KMS-11 (cell line): Measurements from ENCODE around the gene SP7.
A peak's percentile ranks its signal among the peaks of the same experiment; 100 is the strongest.

Source experiments
- H2AFZ ChIP-seq: fragments of 200-600 bp; sonication (generic); 2 replicates; pipeline ENCODE4 v1.6.1; 2016; ENCODE audit warnings: antibody characterized with exemption, mixed run types, low read depth
- H3K27ac ChIP-seq: fragments of 200-600 bp; sonication (generic); 2 replicates; pipeline ENCODE4 v1.6.1; 2016; ENCODE audit warnings: mild to moderate bottlenecking, mixed run types
- H3K27me3 ChIP-seq: fragments of 200-600 bp; sonication (generic); 2 replicates; pipeline ENCODE4 v1.6.1; 2017; ENCODE audit warnings: mild to moderate bottlenecking, low read depth, mixed run types, moderate library complexity; ENCODE audit not compliant: insufficient read depth
- H3K36me3 ChIP-seq: fragments of 200-600 bp; sonication (generic); 2 replicates; pipeline ENCODE4 v1.6.1; 2017; ENCODE audit warnings: mild to moderate bottlenecking, mixed run types; ENCODE audit not compliant: insufficient read depth
- H3K4me1 ChIP-seq: fragments of 200-600 bp; sonication (generic); 2 replicates; pipeline ENCODE4 v1.6.1; 2016; ENCODE audit warnings: mild to moderate bottlenecking, low read depth, mixed run types; ENCODE audit not compliant: poor library complexity, severe bottlenecking
- H3K4me2 ChIP-seq: fragments of 200-600 bp; sonication (generic); 2 replicates; pipeline ENCODE4 v1.7.0; 2016; ENCODE audit warnings: mild to moderate bottlenecking, mixed run types
- H3K4me3 ChIP-seq: fragments of 200-600 bp; sonication (generic); IDR thresholded peaks from 2 replicates; pipeline ENCODE4 v1.6.1; 2017; ENCODE audit warnings: low read depth, low read length, mixed read lengths; ENCODE audit not compliant: insufficient read depth
- H3K79me2 ChIP-seq: fragments of 200-600 bp; sonication (generic); 2 replicates; pipeline ENCODE4 v1.6.1; 2016; ENCODE audit warnings: low read depth, mixed run types; ENCODE audit not compliant: insufficient read depth
- H3K9ac ChIP-seq: fragments of 200-600 bp; sonication (generic); 2 replicates; pipeline ENCODE4 v1.6.1; 2016; ENCODE audit warnings: mild to moderate bottlenecking, mixed run types
- H4K20me1 ChIP-seq: fragments of 200-600 bp; sonication (generic); 2 replicates; pipeline ENCODE4 v1.6.1; 2016; ENCODE audit warnings: mild to moderate bottlenecking, mixed run types; ENCODE audit not compliant: insufficient read depth
- CTCF ChIP-seq: fragments of 200-600 bp; sonication (generic); conservative IDR thresholded peaks from 2 replicates; pipeline ENCODE4 v1.6.1; 2017; ENCODE audit warnings: low read depth, mild to moderate bottlenecking, antibody characterized with exemption, low read length, moderate library complexity, mixed read lengths

Gene SP7

DNA sequence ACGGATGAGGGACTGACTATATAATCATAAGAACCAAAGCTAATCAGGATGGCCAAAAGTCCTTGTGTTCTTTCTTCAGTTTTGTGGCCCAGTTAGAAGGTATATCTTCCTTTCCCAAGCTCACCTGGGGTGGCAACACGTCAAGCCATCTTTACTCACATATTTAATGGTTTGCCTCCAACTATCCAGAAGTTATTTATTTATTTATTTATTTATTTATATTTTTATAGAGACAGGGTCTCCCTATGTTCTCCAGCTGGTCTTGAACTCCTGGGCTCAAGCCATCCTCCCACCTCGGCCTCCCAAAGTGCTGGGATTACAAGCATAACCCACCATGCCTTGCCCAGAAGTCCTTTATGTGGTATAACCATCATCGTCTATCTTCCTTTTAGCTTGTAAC, 11.8 kb upstream of the SP7 start:
- H3K36me3 ChIP-seq: no peaks in the 10 kb centered on the region
- no peak overlapping the region for H3K9ac ChIP-seq

DNA sequence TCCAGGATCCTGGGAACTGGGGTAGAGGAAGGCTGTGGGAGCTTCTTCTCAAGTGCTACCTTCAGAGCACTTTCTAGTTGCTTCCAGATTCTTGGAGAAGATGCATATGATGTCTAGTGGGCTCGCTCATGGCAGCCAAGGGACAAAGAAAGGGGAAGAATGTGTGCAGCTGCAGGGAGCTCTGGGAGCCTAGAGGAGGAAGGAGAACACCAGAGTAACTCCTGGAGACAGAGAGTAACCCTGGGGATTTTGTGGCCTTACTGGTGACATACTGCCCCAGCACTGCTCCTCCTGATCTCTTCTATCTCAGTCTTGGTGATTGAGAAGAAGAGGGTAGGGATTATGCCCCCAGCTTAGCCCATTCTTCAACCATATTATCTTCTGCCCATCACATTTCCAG, 10.3 kb upstream of the SP7 start:
- H3K36me3 ChIP-seq: no peaks in the 10 kb centered on the region
- H3K27me3 ChIP-seq: no peaks in the 10 kb centered on the region
- H4K20me1 ChIP-seq: no peaks in the 10 kb centered on the region
- peaks cover 28% of the 10 kb centered on the region for H3K4me1 ChIP-seq
- no peak overlapping the region for H2AFZ ChIP-seq
- H3K4me2 ChIP-seq: no peak overlapping the region
- no peak overlapping the region for H3K4me3 ChIP-seq
- H3K27ac ChIP-seq: no peak overlapping the region
- H3K79me2 ChIP-seq: no peaks in the 10 kb centered on the region
- TF ChIP-seq CTCF: no peak
- H3K9ac ChIP-seq: no peak overlapping the region

More for the DNA sequence above, 11.8 kb upstream of the SP7 start:
- no peaks in the 10 kb centered on the region for H3K27me3 ChIP-seq
- no peak overlapping the region for H3K4me3 ChIP-seq
- no peaks in the 10 kb centered on the region for H4K20me1 ChIP-seq
- H3K79me2 ChIP-seq: no peaks in the 10 kb centered on the region
- no peak overlapping the region for H2AFZ ChIP-seq
- H3K4me2 ChIP-seq: no peak overlapping the region
- no peak overlapping the region for H3K27ac ChIP-seq
- H3K4me1 ChIP-seq: peaks cover 38% of the 10 kb centered on the region
- no peak for TF ChIP-seq CTCF

GRCh38 chr12:53345486-53346188, 9.5 kb upstream of the SP7 start:
- Histone ChIP-seq H3K9ac (peak overlapping the region; percentile 60; the same call in 1 of the 2 replicates), H3K4me1 (peaks cover 28% of the 10 kb centered on the region), H3K79me2 (no peaks in the 10 kb centered on the region), H3K36me3 (no peaks in the 10 kb centered on the region), H4K20me1 (no peaks in the 10 kb centered on the region), H2AFZ (peak overlapping the region; percentile 100), H3K27me3 (no peaks in the 10 kb centered on the region; the same call in 1 of the 2 replicates), H3K4me2 (peak overlapping the region; percentile 100), H3K27ac (no peak overlapping the region; the same call in 1 of the 2 replicates), H3K4me3 (peak overlapping the region; percentile 33)
- no peak; the same call in 1 of the 2 replicates for TF ChIP-seq CTCF

DNA sequence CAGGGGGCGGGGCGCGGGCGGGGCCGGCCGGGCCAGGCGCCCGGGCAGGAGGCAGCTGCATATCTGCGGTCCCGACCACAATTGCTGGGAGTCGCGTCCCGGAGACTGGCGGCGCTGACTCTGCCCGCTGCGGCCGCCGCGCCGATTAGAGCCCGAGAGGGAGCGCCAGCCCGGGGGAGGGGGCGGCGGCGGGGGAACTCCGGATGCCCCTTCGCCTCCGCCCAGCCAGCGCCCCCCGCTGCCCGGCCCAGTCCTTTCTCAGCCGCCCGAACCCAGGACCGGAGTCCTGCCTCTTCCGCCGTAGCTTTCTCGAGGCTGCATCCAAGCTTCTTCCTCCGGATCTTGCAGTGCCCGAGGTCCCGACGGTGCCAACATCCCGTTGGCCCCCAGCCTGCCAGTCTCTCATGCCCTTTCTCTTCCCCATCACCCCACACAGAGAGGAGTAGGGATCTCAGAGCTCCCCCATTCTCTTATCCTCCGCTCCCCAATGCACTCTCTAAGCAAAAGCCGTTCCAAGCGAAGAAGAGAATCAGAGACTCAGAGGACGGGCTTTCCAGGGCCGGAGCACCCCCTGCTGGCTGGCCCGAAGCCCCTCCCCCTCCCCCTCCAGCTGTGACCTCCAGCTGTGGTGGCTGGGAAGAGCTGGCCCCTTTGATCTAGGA, 8.8 kb upstream of the SP7 start:
- Histone ChIP-seq H3K27me3 (no peaks in the 10 kb centered on the region; the same call in 1 of the 2 replicates), H4K20me1 (no peaks in the 10 kb centered on the region), H3K9ac (peak overlapping the region; percentile 60), H3K4me3 (peak overlapping the region; percentile 33), H3K79me2 (no peaks in the 10 kb centered on the region), H3K27ac (peak overlapping the region; percentile 59), H3K4me2 (peak overlapping the region; percentile 100), H2AFZ (peak overlapping the region; percentile 100), H3K4me1 (peaks cover 28% of the 10 kb centered on the region), H3K36me3 (no peaks in the 10 kb centered on the region)
- peak; percentile 90 for TF ChIP-seq CTCF
